C4-2B (cell line): Measurements from ENCODE around the gene ASXL1.

Experiments
- ZFX ChIP-seq: fragments of 450-650 bp; IDR thresholded peaks from 2 replicates; pipeline ENCODE4 v1.6.1; 2017
- TF ChIP-seq, protein P1 (sequence below): fragments of 450-650 bp; conservative IDR thresholded peaks from 2 replicates; pipeline ENCODE4 v1.5.1; 2017; ENCODE audit warnings: mild to moderate bottlenecking

- TF ChIP-seq, protein P1, sequence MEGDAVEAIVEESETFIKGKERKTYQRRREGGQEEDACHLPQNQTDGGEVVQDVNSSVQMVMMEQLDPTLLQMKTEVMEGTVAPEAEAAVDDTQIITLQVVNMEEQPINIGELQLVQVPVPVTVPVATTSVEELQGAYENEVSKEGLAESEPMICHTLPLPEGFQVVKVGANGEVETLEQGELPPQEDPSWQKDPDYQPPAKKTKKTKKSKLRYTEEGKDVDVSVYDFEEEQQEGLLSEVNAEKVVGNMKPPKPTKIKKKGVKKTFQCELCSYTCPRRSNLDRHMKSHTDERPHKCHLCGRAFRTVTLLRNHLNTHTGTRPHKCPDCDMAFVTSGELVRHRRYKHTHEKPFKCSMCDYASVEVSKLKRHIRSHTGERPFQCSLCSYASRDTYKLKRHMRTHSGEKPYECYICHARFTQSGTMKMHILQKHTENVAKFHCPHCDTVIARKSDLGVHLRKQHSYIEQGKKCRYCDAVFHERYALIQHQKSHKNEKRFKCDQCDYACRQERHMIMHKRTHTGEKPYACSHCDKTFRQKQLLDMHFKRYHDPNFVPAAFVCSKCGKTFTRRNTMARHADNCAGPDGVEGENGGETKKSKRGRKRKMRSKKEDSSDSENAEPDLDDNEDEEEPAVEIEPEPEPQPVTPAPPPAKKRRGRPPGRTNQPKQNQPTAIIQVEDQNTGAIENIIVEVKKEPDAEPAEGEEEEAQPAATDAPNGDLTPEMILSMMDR, result no peak
- no peak for TF ChIP-seq ZFX
Measured at GRCh38 chr20:32453467-32454163, 95.5 kb downstream of the ASXL1 start.
